LoVo (cell line): Measurements from ENCODE around the gene TLE4.
"Not testable (repeated sequence)": the region's sequence is repeated elsewhere in the genome, so short reads cannot be mapped to it uniquely, and the experiment has no call there.

Experiments used
- DNase-seq: peaks from one replicate; pipeline ENCODE4 v3.0.0-alpha.2; 2016; ENCODE audit warnings: low spot score

The TLE4 gene

GRCh38 chr9:79571309-79572031 lies at the start of gene TLE4:
Gene TLE4 (plus strand): TSS chr9:79571965. CDS start chr9:79572791, 826 bp downstream.
- peak; percentile 98 for DNase-seq

GRCh38 chr9:79522793-79523192 lies 49.0 kb upstream of the TLE4 start:
- no peak for DNase-seq

DNA sequence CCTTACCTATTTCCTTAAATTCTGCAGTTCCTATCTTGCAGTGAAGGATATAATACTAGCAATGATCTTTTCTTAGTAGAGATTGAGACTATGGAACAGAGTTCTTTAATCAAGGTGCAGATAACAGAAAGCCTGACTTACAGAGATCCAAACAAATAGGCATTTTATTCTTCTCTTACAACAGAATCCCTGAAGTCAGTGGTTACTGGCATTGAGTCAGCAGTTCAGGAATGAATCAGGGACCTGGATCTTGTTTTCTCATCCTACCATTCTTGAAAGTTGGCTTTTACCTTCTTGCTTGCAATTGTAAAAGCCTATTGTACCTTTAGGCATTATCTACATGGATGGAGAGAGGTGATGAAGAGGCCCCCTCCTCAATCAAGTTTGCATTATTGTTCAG lies 47.5 kb upstream of the TLE4 start:
- no peak for DNase-seq

- DNase-seq = no peak
These were observed 45.6 kb upstream of the TLE4 start for GRCh38 chr9:79526149-79526672.

GRCh38 chr9:79535534-79535933 lies 36.2 kb upstream of the TLE4 start:
- no peak for DNase-seq

DNA sequence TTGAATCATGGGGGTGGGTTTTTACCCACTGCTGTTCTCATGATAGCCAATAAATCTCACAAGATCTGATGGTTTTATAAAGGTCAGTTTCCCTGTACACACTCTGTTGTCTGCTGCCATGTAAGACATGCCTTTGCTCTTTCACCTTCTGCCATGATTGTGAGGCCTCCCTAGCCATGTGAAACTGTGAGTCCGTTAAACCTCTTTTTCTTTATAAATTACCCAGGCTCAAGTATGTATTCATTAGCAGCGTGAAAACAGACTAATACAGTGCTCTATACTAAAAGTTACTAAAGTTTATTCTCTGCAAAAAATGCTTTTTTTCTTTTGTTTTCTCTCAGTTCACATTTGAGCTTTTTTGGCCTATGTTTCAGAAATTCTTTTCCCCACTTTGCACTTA lies 33.9 kb upstream of the TLE4 start:
- no peak for DNase-seq

GRCh38 chr9:79542735-79543620 lies 28.8 kb upstream of the TLE4 start:
- DNase-seq = no peak

- not testable (repeated sequence) for DNase-seq
These were observed 27.4 kb upstream of the TLE4 start for GRCh38 chr9:79544375-79544774.

DNA sequence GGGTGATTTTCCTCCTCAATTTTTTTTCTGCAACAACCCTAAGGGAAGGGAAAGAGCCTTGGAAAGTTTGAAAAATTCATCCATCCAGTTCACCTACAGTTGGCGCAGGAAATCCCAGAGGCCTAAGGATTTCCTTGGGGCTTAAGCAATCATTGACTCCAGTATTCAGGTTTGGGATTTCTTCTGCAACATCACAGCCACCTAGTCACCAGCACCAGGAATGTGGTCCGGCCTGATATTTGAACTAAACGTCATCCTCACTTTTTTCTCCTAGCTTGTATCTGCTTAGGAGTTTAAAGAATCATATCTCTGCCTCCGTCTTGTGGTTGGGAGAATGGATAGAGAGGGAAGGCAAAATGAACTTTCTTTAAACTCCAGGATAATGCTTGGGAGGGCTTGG lies 20.2 kb upstream of the TLE4 start:
- DNase-seq = no peak

GRCh38 chr9:79551994-79552393 lies 19.8 kb upstream of the TLE4 start:
- no peak for DNase-seq

GRCh38 chr9:79555474-79556089 lies 16.2 kb upstream of the TLE4 start:
- no peak for DNase-seq

DNA sequence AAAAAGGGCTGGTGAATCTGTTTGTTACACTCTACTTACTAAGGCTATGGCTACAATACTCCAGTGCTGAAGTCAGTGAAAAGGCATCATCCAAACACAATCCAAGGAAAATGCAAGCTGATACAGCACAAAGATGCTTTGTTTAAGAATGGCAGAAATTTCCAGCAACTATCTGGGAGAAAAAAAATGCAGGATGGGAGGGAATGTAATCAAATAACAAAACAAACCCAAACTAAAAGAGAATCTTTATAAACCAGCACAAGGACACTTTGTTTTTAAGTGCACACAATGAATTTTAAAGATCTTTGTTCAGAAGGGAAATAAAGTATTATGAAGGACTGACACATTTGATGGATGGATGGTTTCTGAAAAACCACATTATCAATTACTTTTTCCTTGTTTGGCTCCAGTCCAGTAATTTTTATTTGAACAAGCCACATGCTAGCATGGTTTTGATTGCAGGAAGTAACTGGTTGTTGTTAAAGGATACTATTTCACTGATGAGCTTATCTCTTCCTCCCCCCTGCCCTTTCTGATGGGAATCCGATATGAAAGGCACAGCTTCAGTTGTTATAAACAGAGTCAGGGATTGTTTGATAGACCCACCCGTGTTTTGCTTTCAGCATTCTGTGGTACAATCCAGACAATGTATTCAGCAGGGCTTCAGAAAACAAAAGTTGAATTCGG lies 12.1 kb upstream of the TLE4 start:
- DNase-seq = no peak

DNA sequence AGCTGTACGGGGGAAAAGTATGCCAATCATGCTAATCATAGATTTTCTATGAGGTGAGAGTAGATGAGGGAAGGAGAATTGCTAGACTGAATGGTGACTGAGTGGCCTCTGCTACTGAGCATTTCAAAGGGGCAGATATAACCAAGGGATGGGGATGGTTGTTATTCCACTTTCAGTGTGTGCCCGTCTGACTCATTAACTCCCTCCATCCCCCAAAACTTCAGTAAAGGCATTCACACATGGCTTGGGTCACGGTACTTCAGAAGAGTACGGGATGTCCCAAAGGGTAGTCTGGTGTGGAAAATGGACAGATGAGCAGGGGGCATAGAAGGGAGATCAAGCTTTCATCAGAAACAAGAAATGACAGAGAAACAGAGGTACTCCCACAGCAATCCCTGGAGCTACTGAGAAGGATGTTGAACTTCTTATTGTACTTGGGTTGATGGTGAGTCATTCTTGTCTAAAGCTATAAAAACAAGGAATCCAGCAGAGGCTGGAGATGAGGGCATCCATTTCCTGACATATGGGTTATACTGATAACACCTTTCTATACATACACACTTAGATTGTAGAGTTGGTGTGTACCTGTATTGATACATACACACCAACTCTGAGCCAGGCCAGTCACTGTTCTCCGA lies 8.9 kb upstream of the TLE4 start:
- no peak for DNase-seq

- DNase-seq = no peak
These were observed 7.7 kb upstream of the TLE4 start for GRCh38 chr9:79564105-79564504.

GRCh38 chr9:79565245-79565644 lies 6.5 kb upstream of the TLE4 start:
- no peak for DNase-seq

- no peak for DNase-seq
These were observed 4.1 kb upstream of the TLE4 start for GRCh38 chr9:79567671-79568098.

DNA sequence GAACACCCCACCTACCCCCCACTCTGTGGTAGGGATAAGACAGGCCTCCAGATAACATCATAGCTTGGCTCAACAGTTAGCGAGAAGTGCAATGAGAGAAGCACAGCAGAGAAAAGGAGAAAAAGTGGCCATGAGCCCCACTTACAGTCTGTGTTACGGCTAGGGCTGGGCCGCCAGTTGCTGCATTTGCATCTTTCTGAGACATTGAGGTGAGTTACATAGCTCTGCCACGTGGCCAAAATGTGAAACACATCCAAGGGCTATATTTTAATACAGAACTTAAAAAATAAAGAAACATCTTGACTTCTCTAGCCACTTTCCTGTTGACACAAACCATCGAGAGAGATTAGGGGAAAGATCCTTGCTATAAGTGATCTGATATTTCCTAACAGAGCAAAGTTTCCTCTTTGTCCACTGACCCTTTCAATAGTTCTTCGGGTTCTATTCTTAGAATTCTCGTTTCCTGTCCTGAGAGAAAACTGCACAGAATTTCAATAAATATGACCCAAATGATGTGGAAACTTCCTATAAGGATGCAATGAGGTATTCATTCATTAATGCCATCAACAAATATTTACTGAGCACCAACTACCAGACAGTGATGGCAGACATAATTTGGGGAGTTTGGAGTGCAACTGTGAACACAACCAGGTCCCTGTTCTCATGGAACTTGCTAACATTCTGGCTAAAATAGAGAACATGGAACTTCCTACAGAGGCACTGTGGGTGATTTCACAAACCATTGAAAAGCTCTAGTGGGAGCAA lies 3.2 kb upstream of the TLE4 start:
- no peak for DNase-seq

DNA sequence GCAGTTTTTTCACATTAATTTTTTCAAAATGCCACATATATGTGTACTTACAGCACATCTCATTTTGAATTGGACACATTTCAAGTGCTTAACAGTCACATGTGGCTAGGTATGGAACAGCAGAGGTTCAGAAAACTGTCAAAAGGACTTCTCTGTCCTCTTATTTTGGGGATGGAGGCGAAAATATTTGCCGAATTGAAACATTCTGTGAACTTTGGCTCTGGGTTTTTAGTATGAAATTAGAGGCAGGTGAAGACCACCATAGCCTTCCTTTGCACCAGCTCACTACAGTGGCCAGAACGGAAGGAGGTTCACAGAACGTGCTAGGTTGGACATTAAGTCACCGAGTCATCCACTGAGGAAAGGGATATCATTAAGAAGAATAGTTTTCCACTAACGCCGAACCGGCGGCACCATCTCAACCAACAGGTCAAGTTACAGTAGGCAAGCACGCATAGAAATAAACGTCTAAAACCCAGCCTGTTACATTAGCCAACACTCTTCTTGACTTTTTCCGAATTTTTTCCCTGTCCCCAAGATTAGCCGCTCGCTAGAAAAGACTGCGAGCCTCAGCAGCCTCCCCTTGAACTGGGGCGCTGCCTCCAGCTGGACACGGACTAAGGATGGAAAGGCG lies 1.8 kb upstream of the TLE4 start:
- DNase-seq = no peak

GRCh38 chr9:79570448-79571308 lies 1.1 kb upstream of the TLE4 start:
- DNase-seq = no peak
